ENCODE data around the gene NOP14. TPM values are rescaled to one million over a fixed set of nuclear protein-coding genes. Genes with fewer than 3 reads are reported as not detected.

The NOP14 gene
- total and polyA plus RNA-seq, 2 experiments from 2014 or later, result 29.9 to 38.7 TPM

GRCh38 chr4:2915789-2916188 lies 47.4 kb downstream of the NOP14 start:
- no peaks in the 10 kb centered on the region for H3K4me1 Mint-ChIP-seq

DNA sequence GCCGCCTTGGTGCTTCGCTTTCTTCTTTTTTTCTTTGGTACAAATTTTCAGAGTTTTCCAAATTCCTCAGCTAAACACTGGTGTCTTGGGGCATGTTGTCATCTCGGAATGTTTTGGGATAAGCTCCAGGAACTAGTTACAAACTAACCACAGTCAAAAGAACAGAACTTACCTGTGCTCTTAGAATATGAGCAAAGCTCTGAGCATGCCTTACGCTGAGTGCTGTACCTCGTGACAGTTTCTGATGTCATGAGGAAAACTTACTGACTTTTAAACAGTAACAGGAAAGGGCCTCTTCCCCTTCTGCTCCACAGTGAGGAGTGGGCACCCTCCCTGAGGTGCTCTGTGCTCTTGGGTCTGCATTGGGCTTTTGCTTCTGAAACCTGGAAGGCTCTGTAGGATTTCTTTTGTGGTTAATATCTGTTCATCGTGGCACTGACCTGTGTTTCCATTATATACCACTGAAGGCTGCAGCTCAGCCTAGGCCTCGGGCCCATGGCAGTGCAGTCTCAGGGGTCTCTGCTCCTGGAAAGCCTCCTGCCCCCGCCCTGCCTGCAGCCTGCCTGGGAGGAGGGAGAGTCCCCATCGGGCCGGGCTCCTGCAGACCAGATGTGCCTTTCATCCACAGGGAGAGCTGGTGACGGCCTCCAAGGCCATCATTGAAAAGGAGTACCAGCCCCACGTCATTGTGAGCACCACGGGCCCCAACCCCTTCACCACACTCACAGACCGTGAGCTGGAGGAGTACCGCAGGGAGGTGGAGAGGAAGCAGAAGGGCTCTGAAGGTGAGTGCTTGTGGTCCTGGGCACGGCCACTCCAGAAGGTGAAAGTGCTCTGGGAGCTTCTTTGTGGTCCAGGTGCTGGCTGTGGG lies 48.7 kb downstream of the NOP14 start:
- peaks cover 10% of the 10 kb centered on the region for H3K36me3 ChIP-seq (ENCODE audit: insufficient read depth)
- Mint-ChIP-seq H3K4me3 (no peak overlapping the region), H3K36me3 (ENCODE audit: low read depth) (peaks cover 68% of the 10 kb centered on the region)

More at GRCh38 chr4:2915789-2916188, 47.4 kb downstream of the NOP14 start:
- Histone ChIP-seq H3F3A (replicated peaks; ENCODE audit: low read depth) (no peaks in the 10 kb centered on the region), H3K4me2 (no peak overlapping the region), H3K4me1 (ENCODE audit: insufficient read depth) (no peaks in the 10 kb centered on the region), H4K20me1 (replicated peaks; ENCODE audit: insufficient read depth) (no peaks in the 10 kb centered on the region), H3K4me3 (no peak overlapping the region), H2AFZ (no peak overlapping the region), H3K79me2 (replicated peaks; ENCODE audit: insufficient read depth) (peaks cover 32% of the 10 kb centered on the region), H3K36me3 (ENCODE audit: insufficient read depth) (peaks cover 10% of the 10 kb centered on the region), H3K9me2 (ENCODE audit: insufficient read depth) (no peaks in the 10 kb centered on the region), H3K27me3 (ENCODE audit: insufficient read depth) (no peaks in the 10 kb centered on the region), H3K27ac (ENCODE audit: low read depth) (no peak overlapping the region)
- DNase-seq (ENCODE audit: low spot score) (no peak), ATAC-seq (no peak)
- Mint-ChIP-seq H3K4me3 (no peak overlapping the region), H3K27ac (no peak overlapping the region), H3K27me3 (ENCODE audit: insufficient read depth, low read depth, poor library complexity) (peaks cover 2% of the 10 kb centered on the region), H3K9me3 (peaks cover 39% of the 10 kb centered on the region), H3K36me3 (ENCODE audit: low read depth) (peaks cover 77% of the 10 kb centered on the region)
- no peak for TF ChIP-seq POLR2AphosphoS5 (IDR thresholded peaks at IDR 0.05; ENCODE audit: low read depth)

More for the DNA sequence above, 48.7 kb downstream of the NOP14 start:
- Mint-ChIP-seq H3K4me1 (no peaks in the 10 kb centered on the region), H3K9me3 (peaks cover 26% of the 10 kb centered on the region), H3K27me3 (ENCODE audit: insufficient read depth, low read depth, poor library complexity) (peaks cover 2% of the 10 kb centered on the region), H3K27ac (no peak overlapping the region)
- Histone ChIP-seq H3K9me2 (ENCODE audit: insufficient read depth) (no peaks in the 10 kb centered on the region), H3K4me3 (no peak overlapping the region), H3K27me3 (ENCODE audit: insufficient read depth) (no peaks in the 10 kb centered on the region), H3K4me2 (no peak overlapping the region), H3K4me1 (ENCODE audit: insufficient read depth) (no peaks in the 10 kb centered on the region), H4K20me1 (replicated peaks; ENCODE audit: insufficient read depth) (no peaks in the 10 kb centered on the region), H3K79me2 (replicated peaks; ENCODE audit: insufficient read depth) (peaks cover 21% of the 10 kb centered on the region), H2AFZ (no peak overlapping the region), H3F3A (replicated peaks; ENCODE audit: low read depth) (no peaks in the 10 kb centered on the region), H3K27ac (ENCODE audit: low read depth) (no peak overlapping the region)
- DNase-seq (ENCODE audit: low spot score), result no peak
- TF ChIP-seq CTCF (conservative IDR thresholded peaks at IDR 0.05; ENCODE audit: low read depth in 2 of 2) (no peak), ZNF114 (CRISPR knock-in tag; IDR thresholded peaks at IDR 0.05) (no peak), STAT1 (IDR thresholded peaks at IDR 0.05; ENCODE audit: unreplicated experiment) (no peak)
- TF ChIP-seq, protein P1, sequence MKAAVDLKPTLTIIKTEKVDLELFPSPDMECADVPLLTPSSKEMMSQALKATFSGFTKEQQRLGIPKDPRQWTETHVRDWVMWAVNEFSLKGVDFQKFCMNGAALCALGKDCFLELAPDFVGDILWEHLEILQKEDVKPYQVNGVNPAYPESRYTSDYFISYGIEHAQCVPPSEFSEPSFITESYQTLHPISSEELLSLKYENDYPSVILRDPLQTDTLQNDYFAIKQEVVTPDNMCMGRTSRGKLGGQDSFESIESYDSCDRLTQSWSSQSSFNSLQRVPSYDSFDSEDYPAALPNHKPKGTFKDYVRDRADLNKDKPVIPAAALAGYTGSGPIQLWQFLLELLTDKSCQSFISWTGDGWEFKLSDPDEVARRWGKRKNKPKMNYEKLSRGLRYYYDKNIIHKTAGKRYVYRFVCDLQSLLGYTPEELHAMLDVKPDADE (IDR thresholded peaks at IDR 0.05), result no peak
- no peak for ATAC-seq

Data from GM23338 (cell line).